OCI-M2 (cell line): Measurements from ENCODE around the gene TMEM217.

Experiments
- DNase-seq: peaks from one replicate; lab custom pipeline; 2025; ENCODE audit not compliant: unreplicated experiment; lab: John Stamatoyannopoulos, UW

TMEM217 gene

DNA sequence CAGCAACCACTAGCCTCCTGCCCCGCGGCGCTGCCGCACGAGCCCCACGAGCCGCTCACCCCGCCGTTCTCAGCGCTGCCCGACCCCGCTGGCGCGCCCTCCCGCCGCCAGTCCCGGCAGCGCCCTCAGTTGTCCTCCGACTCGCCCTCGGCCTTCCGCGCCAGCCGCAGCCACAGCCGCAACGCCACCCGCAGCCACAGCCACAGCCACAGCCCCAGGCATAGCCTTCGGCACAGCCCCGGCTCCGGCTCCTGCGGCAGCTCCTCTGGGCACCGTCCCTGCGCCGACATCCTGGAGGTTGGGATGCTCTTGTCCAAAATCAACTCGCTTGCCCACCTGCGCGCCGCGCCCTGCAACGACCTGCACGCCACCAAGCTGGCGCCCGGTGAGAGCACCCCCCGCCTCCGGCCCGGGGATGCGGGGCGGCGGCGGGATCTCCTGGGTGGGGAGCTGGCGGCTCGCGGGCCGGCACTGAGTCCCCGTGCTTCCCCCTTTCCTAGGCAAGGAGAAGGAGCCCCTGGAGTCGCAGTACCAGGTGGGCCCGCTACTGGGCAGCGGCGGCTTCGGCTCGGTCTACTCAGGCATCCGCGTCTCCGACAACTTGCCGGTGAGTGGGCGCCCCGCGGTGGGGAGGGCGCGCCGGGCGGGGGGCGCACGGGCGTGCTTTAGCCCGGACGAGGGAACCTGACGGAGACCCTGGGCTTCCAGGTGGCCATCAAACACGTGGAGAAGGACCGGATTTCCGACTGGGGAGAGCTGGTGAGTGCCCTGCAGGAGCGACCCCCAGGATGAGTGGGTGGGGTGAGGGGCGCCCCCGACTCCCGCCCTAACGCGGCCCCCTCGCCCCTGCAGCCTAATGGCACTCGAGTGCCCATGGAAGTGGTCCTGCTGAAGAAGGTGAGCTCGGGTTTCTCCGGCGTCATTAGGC, 87.4 kb downstream of the TMEM217 start:
- no peak for DNase-seq

DNA sequence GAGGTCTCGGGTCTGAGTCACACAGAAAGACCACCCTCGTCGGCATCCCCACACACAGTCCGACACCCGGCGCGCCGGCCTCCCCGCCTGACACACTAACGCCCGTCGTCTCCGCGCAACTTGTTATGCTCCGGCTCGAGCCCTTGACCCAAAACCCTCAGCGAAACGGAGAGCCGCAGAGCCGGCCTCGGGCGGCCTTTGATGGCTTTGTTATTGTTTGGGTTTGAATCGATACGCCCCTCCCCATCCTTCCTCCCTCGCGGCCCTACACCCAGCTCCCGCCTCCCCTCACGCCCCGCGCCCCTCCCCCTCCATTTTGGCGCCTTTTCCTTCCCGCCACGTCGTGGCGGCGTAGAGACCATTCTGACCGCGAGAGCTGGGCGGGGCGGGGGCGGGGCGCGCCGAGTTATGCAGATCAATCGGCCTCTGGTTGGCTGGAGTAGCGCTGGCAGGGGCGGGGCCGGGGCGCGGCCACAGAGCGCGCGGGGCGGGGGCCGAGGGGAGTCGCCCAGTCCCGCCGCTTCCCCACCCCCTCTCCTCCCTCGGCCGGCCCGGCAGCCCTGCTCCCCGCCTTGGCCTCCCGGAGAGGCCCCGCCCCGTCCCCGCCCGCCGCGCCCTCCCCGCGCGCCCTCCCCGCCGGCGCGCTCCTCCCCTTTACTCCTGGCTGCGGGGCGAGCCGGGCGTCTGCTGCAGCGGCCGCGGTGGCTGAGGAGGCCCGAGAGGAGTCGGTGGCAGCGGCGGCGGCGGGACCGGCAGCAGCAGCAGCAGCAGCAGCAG, 88.3 kb downstream of the TMEM217 start, which contains the start of gene PIM1:
TSS of gene PIM1 (plus strand) at position 657 of the 777 bp plus-strand sequence. CDS start 424 bp downstream, outside the sequence.
- DNase-seq, result peak; percentile 75

DNA sequence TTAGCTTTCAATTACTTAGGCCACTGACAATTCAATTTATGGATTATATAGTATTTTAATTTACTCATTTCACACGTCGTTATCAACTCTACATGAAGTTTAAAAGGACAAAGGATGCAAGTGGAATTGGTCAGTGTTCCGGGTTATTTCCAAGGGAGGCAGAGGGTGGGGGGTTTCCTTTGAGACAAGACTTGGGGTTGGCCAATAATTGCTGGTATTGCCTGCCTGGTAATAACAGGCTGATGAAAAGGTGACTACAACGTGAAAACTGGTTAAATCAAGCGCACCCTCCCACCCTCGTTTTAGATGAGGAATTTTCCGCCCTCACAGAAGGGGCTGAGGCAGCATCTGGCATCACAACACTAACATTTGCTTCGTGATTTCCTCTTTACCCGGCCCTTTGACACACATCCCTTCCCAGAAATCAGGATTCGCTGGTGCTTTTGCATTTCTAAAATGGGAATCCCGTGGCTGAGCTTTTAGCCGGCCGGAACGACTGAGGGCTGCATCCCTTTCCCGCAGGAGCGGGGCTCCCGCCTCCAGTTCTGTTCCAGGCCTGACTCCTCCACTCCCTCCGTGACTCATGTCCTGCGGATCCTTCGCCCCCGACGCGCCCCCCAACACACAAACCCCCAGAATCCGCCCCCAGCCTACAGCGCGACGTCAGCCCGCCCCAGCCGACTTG, 89.0 kb downstream of the TMEM217 start:
- no peak for DNase-seq

DNA sequence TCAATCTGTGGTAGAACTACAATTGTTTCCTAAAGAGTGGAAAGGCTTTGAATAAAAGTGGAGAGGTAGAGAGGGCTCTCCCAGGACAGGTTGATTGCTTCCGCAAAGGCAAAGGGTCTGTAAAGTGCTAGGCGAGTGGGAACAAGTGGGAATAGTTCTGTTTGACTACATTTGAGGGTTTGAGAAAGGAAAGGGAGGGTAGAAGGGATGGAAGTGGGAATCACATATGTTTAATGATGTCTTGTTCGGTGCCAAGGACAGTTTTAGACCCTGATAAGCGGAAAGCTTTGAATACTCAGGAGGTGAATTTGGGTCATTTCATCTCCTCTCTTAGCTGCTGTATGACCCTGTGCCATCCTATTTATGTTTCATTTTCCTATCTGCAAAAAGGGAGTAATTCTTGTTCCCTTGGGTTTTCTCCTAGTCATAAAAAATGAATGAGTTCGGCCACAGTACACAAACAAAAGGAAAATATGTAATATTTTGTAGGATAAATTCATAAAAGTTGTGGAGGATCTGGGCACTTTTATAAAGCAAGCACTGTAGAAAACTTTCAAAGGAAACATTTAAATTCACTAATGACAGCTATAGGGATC, 89.7 kb downstream of the TMEM217 start:
- DNase-seq, result no peak

DNA sequence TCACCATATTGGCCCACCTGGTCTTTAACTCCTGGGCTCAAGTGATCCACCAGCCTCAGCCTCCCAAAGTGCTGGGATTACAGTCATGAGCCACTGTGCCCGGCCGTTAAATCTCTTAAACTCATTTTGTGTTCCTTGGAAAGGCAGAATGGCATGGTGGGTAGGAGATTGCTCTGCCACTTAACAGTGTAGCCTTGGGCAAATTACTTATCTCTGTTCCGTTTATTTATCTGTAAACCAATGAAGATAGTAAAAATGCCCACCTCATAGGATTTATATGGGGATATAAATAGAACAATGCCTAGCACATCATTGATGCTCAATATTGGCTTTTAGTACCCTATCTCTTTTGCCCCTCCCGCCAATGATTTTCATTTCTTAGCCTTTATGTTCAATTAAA, 95.2 kb downstream of the TMEM217 start:
- DNase-seq, result no peak
